GM12878 (cell line): ENCODE measurements around the gene LMAN2. TPM values are rescaled to one million over a fixed set of nuclear protein-coding genes. Genes with fewer than 3 reads are reported as not detected.

ENCODE experiments used
- ATAC-seq: fragments of 200-7000 bp; cut with Tn5 transposase; 3 replicates; pipeline ENCODE4 v1.9.1; 2020; ENCODE audit warnings: mild to moderate bottlenecking, moderate library complexity
- BruUV-seq: library from RNA; stranded (reverse); fragments of 400-500 nt; replicated peaks from 2 replicates; lab custom pipeline; 2021; lab: Mats Ljungman, UMichigan
- CTCF ChIA-PET: fragments of 300-600 bp; sonication (Branson Sonifier 250); formaldehyde crosslinking; extraction: SDS; loops from one replicate; lab custom pipeline; 2021; ENCODE audit warnings: inconsistent platforms; lab: Yijun Ruan, JAX
- POLR2A ChIA-PET: fragments of 350-600 bp; formaldehyde crosslinking; extraction: SDS; loops from one replicate; lab custom pipeline; 2021; ENCODE audit warnings: inconsistent platforms; lab: Charles Lee
- RAD21 ChIA-PET: fragments of 300-600 bp; sonication (Branson Sonifier 250); formaldehyde crosslinking; loops from one replicate; lab custom pipeline; 2023; ENCODE audit warnings: antibody characterized with exemption; ENCODE audit not compliant: unreplicated experiment; lab: Charles Lee
- SMC1A ChIA-PET: fragments of 300-600 bp; sonication (Branson Sonifier 250); formaldehyde crosslinking; loops from one replicate; lab custom pipeline; 2023; ENCODE audit not compliant: unreplicated experiment, uncharacterized antibody; lab: Charles Lee
- DNase-seq: peaks from one replicate; pipeline ENCODE4 v3.0.0-alpha.2; 2011; ENCODE audit warnings: low read depth, low spot score
- FAIRE-seq: peaks from 3 replicates; lab custom pipeline; 2011; peaks lifted over from hg19 to GRCh38; lab: Jason Lieb, UNC
- H2AFZ ChIP-seq: 2 replicates; pipeline ENCODE4 v1.6.0; 2011; ENCODE audit warnings: low read depth, low read length, control low read depth; ENCODE audit not compliant: control insufficient read depth
- H3K27ac ChIP-seq: 2 replicates; pipeline ENCODE4 v1.5.1; 2011; ENCODE audit warnings: control low read depth; ENCODE audit not compliant: control insufficient read depth, insufficient read depth
- H3K27me3 ChIP-seq, 2 experiments: replicated peaks in 1 of 2; 2 replicates each; pipeline versions ENCODE4 v1.6.0 to v1.6.1; 2011; ENCODE audit warnings: low read length in 1 of 2; ENCODE audit not compliant: control insufficient read depth in 2 of 2, insufficient read depth in 2 of 2
- H3K36me3 ChIP-seq, 2 experiments: 2 replicates each; pipeline ENCODE4 v1.5.1; 2011; ENCODE audit warnings: low read length in 1 of 2; ENCODE audit not compliant: control insufficient read depth in 2 of 2, insufficient read depth in 2 of 2
- H3K4me1 ChIP-seq: 2 replicates; pipeline ENCODE4 v1.6.1; 2011; ENCODE audit warnings: mild to moderate bottlenecking, low read length, moderate library complexity, mixed read lengths; ENCODE audit not compliant: control insufficient read depth, insufficient read depth
- H3K4me2 ChIP-seq: 2 replicates; pipeline ENCODE4 v1.6.0; 2011; ENCODE audit warnings: control low read depth; ENCODE audit not compliant: control insufficient read depth, insufficient read depth
- H3K4me3 ChIP-seq: fragments of 200-600 bp; sonication (generic); 2 replicates; pipeline ENCODE4 v1.5.1; 2016
- H3K79me2 ChIP-seq: 2 replicates; pipeline ENCODE4 v1.6.0; 2011; ENCODE audit warnings: low read length; ENCODE audit not compliant: control insufficient read depth, insufficient read depth
- H3K9ac ChIP-seq: 2 replicates; pipeline ENCODE4 v1.8.0; 2011; ENCODE audit warnings: low read length, control low read depth, mixed read lengths; ENCODE audit not compliant: control insufficient read depth, insufficient read depth
- H3K9me3 ChIP-seq: replicated peaks from 3 replicates; pipeline ENCODE4 v1.5.1; 2011; ENCODE audit warnings: mild to moderate bottlenecking, low read length; ENCODE audit not compliant: control insufficient read depth, insufficient read depth
- H4K20me1 ChIP-seq: 2 replicates; pipeline ENCODE4 v1.6.0; 2011; ENCODE audit not compliant: control insufficient read depth, insufficient read depth
- CBX3 ChIP-seq: fragments of 200-600 bp; sonication (generic); IDR thresholded peaks from 2 replicates; pipeline ENCODE4 v1.6.1; 2016; ENCODE audit warnings: low read depth, borderline replicate concordance
- CEBPB ChIP-seq, 2 experiments: fragments of 150-350 bp in 1 of 2; IDR thresholded peaks; 2 replicates each; pipeline ENCODE4 v1.6.1; 2012 to 2014; ENCODE audit warnings: low read depth in 2 of 2, low read length in 2 of 2, borderline replicate concordance in 1 of 2, inconsistent platforms in 1 of 2
- ESRRA ChIP-seq: IDR thresholded peaks from 2 replicates; pipeline ENCODE4 v1.6.1; 2012; ENCODE audit warnings: mild to moderate bottlenecking, low read length, improper control_type of control experiment
- HDAC6 ChIP-seq: fragments of 200-600 bp; sonication (generic); IDR thresholded peaks from one replicate; pipeline ENCODE4 v1.8.0; 2017; ENCODE audit warnings: antibody characterized with exemption; ENCODE audit not compliant: unreplicated experiment
- IKZF1 ChIP-seq: fragments of 450-650 bp; conservative IDR thresholded peaks from 2 replicates; pipeline ENCODE4 v1.6.1; 2017; ENCODE audit warnings: antibody characterized with exemption, mild to moderate bottlenecking
- KLF5 ChIP-seq: fragments of 450-650 bp; IDR thresholded peaks from 2 replicates; pipeline ENCODE4 v1.6.1; 2014; ENCODE audit warnings: mild to moderate bottlenecking; ENCODE audit not compliant: partially characterized antibody
- NR2C1 ChIP-seq: fragments of 450-650 bp; IDR thresholded peaks from 2 replicates; pipeline ENCODE4 v1.6.1; 2017; ENCODE audit warnings: antibody characterized with exemption, mild to moderate bottlenecking, moderate library complexity
- POLR2AphosphoS2 ChIP-seq: IDR thresholded peaks from 2 replicates; pipeline ENCODE4 v1.6.1; 2011; ENCODE audit warnings: low read depth, mild to moderate bottlenecking, low read length, improper control_type of control experiment, moderate library complexity
- POLR2AphosphoS5 ChIP-seq: IDR thresholded peaks from 2 replicates; pipeline ENCODE4 v1.6.1; 2011; ENCODE audit warnings: mild to moderate bottlenecking, low read length, inconsistent platforms
- SREBF2 ChIP-seq: IDR thresholded peaks from 2 replicates; pipeline ENCODE4 v1.6.1; 2012; ENCODE audit warnings: mild to moderate bottlenecking, low read length
- STAT1 ChIP-seq: fragments of 450-650 bp; conservative IDR thresholded peaks from 2 replicates; pipeline ENCODE4 v1.6.1; 2014; ENCODE audit warnings: antibody characterized with exemption, mild to moderate bottlenecking
- ZNF217 ChIP-seq: fragments of 450-650 bp; IDR thresholded peaks from 2 replicates; pipeline ENCODE4 v1.6.1; 2017; ENCODE audit warnings: antibody characterized with exemption, mild to moderate bottlenecking
- WGBS: methylation state at CpG from one replicate; pipeline ENCODE4 v1.1.6; 2016; ENCODE audit warnings: low lambda C conversion rate; ENCODE audit not compliant: insufficient replicate concordance, insufficient coverage; ENCODE audit errors: missing lambda C conversion rate; 5-methylcytosine and 5-hydroxymethylcytosine counted together
- in situ Hi-C: fragments of 300-500 bp; cut with MboI; formaldehyde crosslinking; loops from 9 replicates; pipeline ENCODE4 v1.14.3; 2018; ENCODE audit warnings: mixed read lengths
- intact Hi-C: fragments of 100-400 bp; cut with micrococcal nuclease; formaldehyde crosslinking; loops from one replicate; pipeline ENCODE4 v1.14.2; 2022; ENCODE audit not compliant: unreplicated experiment
- polyA plus RNA-seq, 11 experiments: library from polyadenylated mRNA; depleted of rRNA in 4 of 11; unstranded in 6 of 11; stranded (reverse) in 5 of 11; fragments of >200 nt; fragmentation: Nextera tagmentation in 4 of 11; fragmentation: Illumina TruSeq in 1 of 11; extraction: Ambion mirVana in 4 of 11; extraction: Trizol in 1 of 11; gene quantifications; 1 replicate in 1 of 11; 2 replicates in 10 of 11; pipeline versions ENCODE4 v1.2.1 to v1.2.3, GENCODE V29; 2011 to 2016; ENCODE audit warnings: inconsistent platforms in 2 of 11, missing spikeins in 2 of 11, low read depth in 1 of 11
- total RNA-seq, 4 experiments: library from RNA; depleted of rRNA in 3 of 4; stranded (reverse); fragments of >200 nt in 3 of 4; fragmentation: Illumina TruSeq in 1 of 4; extraction: Trizol in 1 of 4; gene quantifications; 2 replicates each; pipeline versions ENCODE4 v1.2.1 to v1.2.3, GENCODE V29; 2013 to 2021
- TF ChIP-seq, protein P1 (sequence below): IDR thresholded peaks from 2 replicates; pipeline ENCODE4 v1.6.1; 2011; ENCODE audit warnings: borderline replicate concordance, low read depth, mild to moderate bottlenecking, moderate library complexity, mixed read lengths, low read length; ENCODE audit not compliant: insufficient read depth; ENCODE audit errors: extremely low read length
- TF ChIP-seq, protein P2 (sequence below): fragments of 450-650 bp; IDR thresholded peaks from 2 replicates; pipeline ENCODE4 v1.6.1; 2017; ENCODE audit warnings: mild to moderate bottlenecking, low read depth, inconsistent platforms; ENCODE audit not compliant: poor library complexity, severe bottlenecking
- TF ChIP-seq, protein P3 (sequence below): IDR thresholded peaks from 2 replicates; pipeline ENCODE4 v1.6.1; 2012; ENCODE audit warnings: low read depth, low read length, improper control_type of control experiment

Gene LMAN2
- total and polyA plus RNA-seq, 10 of the 15 experiments (the other 5 are each of a cell fraction or from before 2014, with no cell fraction given): 2.4 to 264 (median 147) TPM

DNA sequence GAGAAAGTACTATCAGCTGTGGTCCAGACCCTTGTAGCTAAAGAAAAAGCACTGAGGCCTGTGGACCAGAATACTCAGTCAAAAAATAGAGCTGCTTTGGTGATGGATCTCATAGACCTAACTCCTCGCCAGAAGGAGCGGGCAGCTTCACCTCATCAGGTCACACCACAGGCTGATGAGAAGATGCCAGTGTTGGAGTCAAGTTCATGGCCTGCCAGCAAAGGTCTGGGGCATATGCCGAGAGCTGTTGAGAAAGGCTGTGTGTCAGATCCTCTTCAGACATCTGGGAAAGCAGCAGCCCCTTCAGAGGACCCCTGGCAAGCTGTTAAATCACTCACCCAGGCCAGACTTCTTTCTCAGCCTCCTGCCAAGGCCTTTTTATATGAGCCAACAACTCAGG lies 56.8 kb downstream of the LMAN2 start:
- ATAC-seq: no peak
- no peak overlapping the region for H3K9ac ChIP-seq
- no peak for DNase-seq
- ChIA-PET RAD21 (no interaction called here), CTCF (interaction anchor here (4.0 kb wide), 1 partner anchor 181 kb away, joined by 20 read pairs; no protein-coding TSS in a partner anchor), SMC1A (interaction anchor here (1.3 kb wide), 1 partner anchor 181 kb away, joined by 5 read pairs; no protein-coding TSS in a partner anchor), POLR2A (no interaction called here)
- no TSS peak for BruUV-seq
- peaks cover 32% of the 10 kb centered on the region for H3K4me1 ChIP-seq
- H4K20me1 ChIP-seq: no peaks in the 10 kb centered on the region
- no peak overlapping the region for H2AFZ ChIP-seq
- peaks cover 26 to 36% of the 10 kb centered on the region in 2 experiments for H3K36me3 ChIP-seq
- no peak overlapping the region for H3K4me2 ChIP-seq
- 100% methylated on average over 3 of the region's 3 CpGs for WGBS
- no peak overlapping the region for H3K27ac ChIP-seq
- in situ Hi-C loops (loop anchor here (5.0 kb wide), 1 partner anchor 177 kb away; no protein-coding TSS in a partner anchor), intact Hi-C loops (no loop called here)
- H3K79me2 ChIP-seq: no peaks in the 10 kb centered on the region
- no peak for TF ChIP-seq KLF5
- no peak for TF ChIP-seq POLR2AphosphoS2
- no peak for TF ChIP-seq STAT1
- no peak for TF ChIP-seq CBX3
- TF ChIP-seq, protein P1, sequence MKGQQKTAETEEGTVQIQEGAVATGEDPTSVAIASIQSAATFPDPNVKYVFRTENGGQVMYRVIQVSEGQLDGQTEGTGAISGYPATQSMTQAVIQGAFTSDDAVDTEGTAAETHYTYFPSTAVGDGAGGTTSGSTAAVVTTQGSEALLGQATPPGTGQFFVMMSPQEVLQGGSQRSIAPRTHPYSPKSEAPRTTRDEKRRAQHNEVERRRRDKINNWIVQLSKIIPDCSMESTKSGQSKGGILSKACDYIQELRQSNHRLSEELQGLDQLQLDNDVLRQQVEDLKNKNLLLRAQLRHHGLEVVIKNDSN: no peak
- TF ChIP-seq IKZF1: no peak
- TF ChIP-seq, protein P2, sequence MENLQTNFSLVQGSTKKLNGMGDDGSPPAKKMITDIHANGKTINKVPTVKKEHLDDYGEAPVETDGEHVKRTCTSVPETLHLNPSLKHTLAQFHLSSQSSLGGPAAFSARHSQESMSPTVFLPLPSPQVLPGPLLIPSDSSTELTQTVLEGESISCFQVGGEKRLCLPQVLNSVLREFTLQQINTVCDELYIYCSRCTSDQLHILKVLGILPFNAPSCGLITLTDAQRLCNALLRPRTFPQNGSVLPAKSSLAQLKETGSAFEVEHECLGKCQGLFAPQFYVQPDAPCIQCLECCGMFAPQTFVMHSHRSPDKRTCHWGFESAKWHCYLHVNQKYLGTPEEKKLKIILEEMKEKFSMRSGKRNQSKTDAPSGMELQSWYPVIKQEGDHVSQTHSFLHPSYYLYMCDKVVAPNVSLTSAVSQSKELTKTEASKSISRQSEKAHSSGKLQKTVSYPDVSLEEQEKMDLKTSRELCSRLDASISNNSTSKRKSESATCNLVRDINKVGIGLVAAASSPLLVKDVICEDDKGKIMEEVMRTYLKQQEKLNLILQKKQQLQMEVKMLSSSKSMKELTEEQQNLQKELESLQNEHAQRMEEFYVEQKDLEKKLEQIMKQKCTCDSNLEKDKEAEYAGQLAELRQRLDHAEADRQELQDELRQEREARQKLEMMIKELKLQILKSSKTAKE: no peak
- no peak for TF ChIP-seq HDAC6
- no peak for TF ChIP-seq NR2C1
- no peak for TF ChIP-seq CEBPB (IDR thresholded peaks at IDR 0.05; ENCODE audit: borderline replicate concordance in 1 of 2, low read depth in 2 of 2, low read length in 2 of 2)
- no peak for TF ChIP-seq POLR2AphosphoS5
- no peak for TF ChIP-seq SREBF2
- TF ChIP-seq ZNF217: no peak
- TF ChIP-seq, protein P3, sequence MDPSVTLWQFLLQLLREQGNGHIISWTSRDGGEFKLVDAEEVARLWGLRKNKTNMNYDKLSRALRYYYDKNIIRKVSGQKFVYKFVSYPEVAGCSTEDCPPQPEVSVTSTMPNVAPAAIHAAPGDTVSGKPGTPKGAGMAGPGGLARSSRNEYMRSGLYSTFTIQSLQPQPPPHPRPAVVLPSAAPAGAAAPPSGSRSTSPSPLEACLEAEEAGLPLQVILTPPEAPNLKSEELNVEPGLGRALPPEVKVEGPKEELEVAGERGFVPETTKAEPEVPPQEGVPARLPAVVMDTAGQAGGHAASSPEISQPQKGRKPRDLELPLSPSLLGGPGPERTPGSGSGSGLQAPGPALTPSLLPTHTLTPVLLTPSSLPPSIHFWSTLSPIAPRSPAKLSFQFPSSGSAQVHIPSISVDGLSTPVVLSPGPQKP: no peak
- TF ChIP-seq ESRRA: no peak
- no peak for FAIRE-seq
- no peak overlapping the region for H3K4me3 ChIP-seq
- H3K27me3 ChIP-seq: no peaks in the 10 kb centered on the region
- no peaks in the 10 kb centered on the region for H3K9me3 ChIP-seq
